ENCODE measurements around the gene EWSR1. TPM values are rescaled to one million over a fixed set of nuclear protein-coding genes. Genes with fewer than 3 reads are reported as not detected.

EWSR1 gene
- total RNA-seq, 1 donor from 2014 or later, result 199 TPM

- TF ChIP-seq, protein P1, sequence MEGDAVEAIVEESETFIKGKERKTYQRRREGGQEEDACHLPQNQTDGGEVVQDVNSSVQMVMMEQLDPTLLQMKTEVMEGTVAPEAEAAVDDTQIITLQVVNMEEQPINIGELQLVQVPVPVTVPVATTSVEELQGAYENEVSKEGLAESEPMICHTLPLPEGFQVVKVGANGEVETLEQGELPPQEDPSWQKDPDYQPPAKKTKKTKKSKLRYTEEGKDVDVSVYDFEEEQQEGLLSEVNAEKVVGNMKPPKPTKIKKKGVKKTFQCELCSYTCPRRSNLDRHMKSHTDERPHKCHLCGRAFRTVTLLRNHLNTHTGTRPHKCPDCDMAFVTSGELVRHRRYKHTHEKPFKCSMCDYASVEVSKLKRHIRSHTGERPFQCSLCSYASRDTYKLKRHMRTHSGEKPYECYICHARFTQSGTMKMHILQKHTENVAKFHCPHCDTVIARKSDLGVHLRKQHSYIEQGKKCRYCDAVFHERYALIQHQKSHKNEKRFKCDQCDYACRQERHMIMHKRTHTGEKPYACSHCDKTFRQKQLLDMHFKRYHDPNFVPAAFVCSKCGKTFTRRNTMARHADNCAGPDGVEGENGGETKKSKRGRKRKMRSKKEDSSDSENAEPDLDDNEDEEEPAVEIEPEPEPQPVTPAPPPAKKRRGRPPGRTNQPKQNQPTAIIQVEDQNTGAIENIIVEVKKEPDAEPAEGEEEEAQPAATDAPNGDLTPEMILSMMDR (IDR thresholded peaks at IDR 0.05; ENCODE audit: insufficient read depth, low read depth, low read length), result no peak
- no peak for TF ChIP-seq EZH2 (IDR thresholded peaks at IDR 0.05; ENCODE audit: insufficient read depth, low read length)
- Histone ChIP-seq H3K36me3 (ENCODE audit: insufficient read depth, low read length) (no peaks in the 10 kb centered on the region), H3K27me3 (ENCODE audit: insufficient read depth, low read length) (no peaks in the 10 kb centered on the region), H3K4me2 (ENCODE audit: low read length) (no peak overlapping the region), H3K9me3 (ENCODE audit: insufficient read depth, low read depth, low read length) (no peaks in the 10 kb centered on the region), H3K27ac (ENCODE audit: low read depth, low read length) (no peak overlapping the region), H4K20me1 (ENCODE audit: insufficient read depth, low read length) (no peaks in the 10 kb centered on the region), H2AFZ (ENCODE audit: low read depth, low read length) (no peak overlapping the region), H3K79me2 (ENCODE audit: insufficient read depth, low read length) (no peaks in the 10 kb centered on the region), H3K9ac (ENCODE audit: low read length) (no peak overlapping the region), H3K4me3 (ENCODE audit: insufficient read depth, low read depth, low read length) (no peak overlapping the region), H3K4me1 (ENCODE audit: insufficient read depth, low read length) (no peaks in the 10 kb centered on the region)
- Mint-ChIP-seq H3K27ac (ENCODE audit: unreplicated experiment) (no peak overlapping the region), H3K4me1 (ENCODE audit: low read depth, unreplicated experiment) (no peaks in the 10 kb centered on the region), H3K9me3 (ENCODE audit: unreplicated experiment) (no peaks in the 10 kb centered on the region), H3K4me3 (ENCODE audit: unreplicated experiment) (no peak overlapping the region), H3K27me3 (ENCODE audit: low read depth, unreplicated experiment) (peaks cover 9% of the 10 kb centered on the region), H3K36me3 (ENCODE audit: low read depth, unreplicated experiment) (peaks cover 3% of the 10 kb centered on the region)
- DNase-seq (ENCODE audit: low read depth), result no peak
- FAIRE-seq, result no peak
Observed at GRCh38 chr22:29251981-29252911, 15.8 kb upstream of the EWSR1 start.

DNA sequence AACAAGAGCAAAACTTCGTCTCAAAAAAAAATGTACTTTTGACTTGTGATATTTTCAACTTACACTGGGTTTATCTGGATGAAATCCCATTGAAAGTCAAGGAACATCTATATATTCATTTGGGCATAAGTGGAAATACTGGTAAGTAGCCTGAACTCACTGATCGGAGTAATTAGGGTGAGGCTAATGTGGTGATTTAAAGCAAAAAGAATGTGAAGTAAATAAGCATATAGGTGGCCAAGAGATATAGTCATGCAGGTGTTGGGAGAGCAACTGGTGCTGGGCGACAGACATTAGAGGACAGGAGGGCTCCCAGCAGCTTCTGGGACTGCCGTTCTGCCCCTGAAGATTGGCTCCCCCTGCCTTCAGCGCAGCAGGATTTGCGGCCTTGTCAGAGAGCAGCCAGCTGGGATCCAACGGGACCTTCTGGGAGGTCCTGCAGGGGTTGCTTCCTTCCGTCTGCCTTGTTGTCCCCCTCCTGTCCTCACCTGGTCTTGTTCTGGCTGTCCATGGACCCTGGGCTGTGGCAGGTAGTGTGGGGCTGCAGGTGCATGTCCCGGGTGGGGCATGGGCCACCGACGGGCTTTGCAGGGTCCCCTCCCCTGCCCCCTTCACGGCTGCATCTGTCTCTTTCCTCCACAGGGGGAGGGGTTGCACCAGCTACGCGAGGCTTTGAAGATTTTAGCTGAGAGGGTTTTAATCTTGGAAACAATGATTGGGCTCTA, 14.3 kb upstream of the EWSR1 start:
- Mint-ChIP-seq H3K4me1 (ENCODE audit: low read depth, unreplicated experiment) (no peaks in the 10 kb centered on the region), H3K27me3 (ENCODE audit: low read depth, unreplicated experiment) (peaks cover 9% of the 10 kb centered on the region), H3K27ac (ENCODE audit: unreplicated experiment) (no peak overlapping the region), H3K4me3 (ENCODE audit: unreplicated experiment) (no peak overlapping the region), H3K9me3 (ENCODE audit: unreplicated experiment) (no peaks in the 10 kb centered on the region), H3K36me3 (ENCODE audit: low read depth, unreplicated experiment) (peaks cover 5% of the 10 kb centered on the region)
- Histone ChIP-seq H3K9me3 (ENCODE audit: insufficient read depth, low read depth, low read length) (no peaks in the 10 kb centered on the region), H3K79me2 (ENCODE audit: insufficient read depth, low read length) (no peaks in the 10 kb centered on the region), H3K4me1 (ENCODE audit: insufficient read depth, low read length) (no peaks in the 10 kb centered on the region), H3K27ac (ENCODE audit: low read depth, low read length) (no peak overlapping the region), H3K4me3 (ENCODE audit: insufficient read depth, low read depth, low read length) (no peak overlapping the region), H3K36me3 (ENCODE audit: insufficient read depth, low read length) (no peaks in the 10 kb centered on the region), H4K20me1 (ENCODE audit: insufficient read depth, low read length) (no peaks in the 10 kb centered on the region), H2AFZ (ENCODE audit: low read depth, low read length) (no peak overlapping the region), H3K9ac (ENCODE audit: low read length) (no peak overlapping the region), H3K27me3 (ENCODE audit: insufficient read depth, low read length) (no peaks in the 10 kb centered on the region), H3K4me2 (ENCODE audit: low read length) (no peak overlapping the region)
- DNase-seq (ENCODE audit: low read depth) (no peak), FAIRE-seq (no peak)
- TF ChIP-seq, protein P1 (IDR thresholded peaks at IDR 0.05; ENCODE audit: insufficient read depth, low read depth, low read length), result no peak
- no peak for TF ChIP-seq EZH2 (IDR thresholded peaks at IDR 0.05; ENCODE audit: insufficient read depth, low read length)

Measured in astrocyte (in vitro differentiated cells and primary cell).